ENCODE results near the gene UBE2D2. TPM values are rescaled to one million over a fixed set of nuclear protein-coding genes. Genes with fewer than 3 reads are reported as not detected.

UBE2D2 gene
- total and polyA plus RNA-seq, 10 of the 15 experiments (the other 5 are each of a cell fraction or from before 2014, with no cell fraction given) = 58.6 to 245 (median 128) TPM

- ChIA-PET POLR2A (interaction anchor here (0.5 to 4.8 kb wide), 25 partner anchors 9 to 478 kb away, joined by 3 to 43 read pairs (median 4); partner anchors contain the start of genes DNAJC18 and SPATA24), CTCF (interaction anchor here (0.7 to 4.8 kb wide), 23 partner anchors 9 to 285 kb away, joined by 3 to 53 read pairs (median 5); no protein-coding TSS in a partner anchor), SMC1A (ENCODE audit: uncharacterized antibody, unreplicated experiment) (interaction anchor here (0.6 to 5.5 kb wide), 30 partner anchors 8 to 203 kb away, joined by 3 to 65 read pairs (median 4); no protein-coding TSS in a partner anchor), RAD21 (ENCODE audit: unreplicated experiment) (interaction anchor here (0.7 to 7.2 kb wide), 20 partner anchors 8 to 479 kb away, joined by 3 to 49 read pairs (median 5); partner anchors contain the start of gene CXXC5)
- peak overlapping the region; percentile 75 for H3K4me3 ChIP-seq
- ATAC-seq (no peak), FAIRE-seq (no peak), DNase-seq (ENCODE audit: low read depth, low spot score) (no peak)
- in situ Hi-C loops (cut with MboI) (no loop called here), intact Hi-C loops (cut with micrococcal nuclease; ENCODE audit: unreplicated experiment) (loop anchor here (2.0 to 5.0 kb wide), 2 partner anchors 44 to 141 kb away; no protein-coding TSS in a partner anchor)
- H3K4me1 ChIP-seq (ENCODE audit: control insufficient read depth, insufficient read depth, low read length) = peaks cover 25% of the 10 kb centered on the region
- H3K4me2 ChIP-seq (ENCODE audit: control insufficient read depth, insufficient read depth) = peak overlapping the region; percentile 93
- BruUV-seq (replicated peaks) = no TSS peak
- H4K20me1 ChIP-seq (ENCODE audit: control insufficient read depth, insufficient read depth) = no peaks in the 10 kb centered on the region
- TF ChIP-seq HDAC6 (IDR thresholded peaks at IDR 0.05; ENCODE audit: unreplicated experiment) = no peak
- no peak for TF ChIP-seq ZNF207 (IDR thresholded peaks at IDR 0.05; ENCODE audit: borderline replicate concordance)
- no peak for TF ChIP-seq BCL3 (IDR thresholded peaks at IDR 0.05; ENCODE audit: borderline replicate concordance, insufficient read depth, low read depth, low read length, poor library complexity, severe bottlenecking)
- no peak for TF ChIP-seq SRF (IDR thresholded peaks at IDR 0.05; ENCODE audit: low read depth in 2 of 2, low read length in 2 of 2)
- no peak for TF ChIP-seq MTA3 (IDR thresholded peaks at IDR 0.05; ENCODE audit: borderline replicate concordance, low read length)
- TF ChIP-seq EED (IDR thresholded peaks at IDR 0.05; ENCODE audit: low read depth) = no peak
- no peak for TF ChIP-seq NBN (IDR thresholded peaks at IDR 0.05)
- TF ChIP-seq SKIL (IDR thresholded peaks at IDR 0.05; ENCODE audit: low read depth, poor library complexity, severe bottlenecking) = no peak
- TF ChIP-seq RCOR1 (conservative IDR thresholded peaks at IDR 0.05; ENCODE audit: low read depth, low read length) = no peak
- no peak for TF ChIP-seq BRCA1 (IDR thresholded peaks at IDR 0.05; ENCODE audit: low read depth, low read length)
- TF ChIP-seq TARDBP (IDR thresholded peaks at IDR 0.05; ENCODE audit: borderline replicate concordance) = no peak
- TF ChIP-seq ATF3 (IDR thresholded peaks at IDR 0.05; ENCODE audit: borderline replicate concordance, extremely low read depth, low read depth, low read length) = no peak
- no peak for TF ChIP-seq RFX5 (IDR thresholded peaks at IDR 0.05; ENCODE audit: low read depth, low read length)
- TF ChIP-seq MEF2A (IDR thresholded peaks at IDR 0.05; ENCODE audit: insufficient read depth, low read depth, low read length) = no peak
- H3K27ac ChIP-seq (ENCODE audit: control insufficient read depth, insufficient read depth) = peak overlapping the region; percentile 69
- under 1% methylated on average over 5 of the region's 5 CpGs for WGBS (ENCODE audit: insufficient coverage, insufficient replicate concordance, low lambda C conversion rate, missing lambda C conversion rate)
- peaks cover 0 to 2% of the 10 kb centered on the region in 2 experiments; a peak in 1 of 4 replicates for H3K36me3 ChIP-seq (ENCODE audit: control insufficient read depth in 2 of 2, insufficient read depth in 2 of 2, low read length in 1 of 2)
- peak overlapping the region; percentile 79 for H3K9ac ChIP-seq (ENCODE audit: control insufficient read depth, insufficient read depth, low read length)
- no peaks in the 10 kb centered on the region for H3K27me3 ChIP-seq (replicated peaks in 1 of 2; ENCODE audit: control insufficient read depth in 2 of 2, insufficient read depth in 2 of 2, low read length in 1 of 2)
- H3K9me3 ChIP-seq (replicated peaks; ENCODE audit: control insufficient read depth, insufficient read depth, low read length) = no peaks in the 10 kb centered on the region
- peaks cover 70% of the 10 kb centered on the region for H3K79me2 ChIP-seq (ENCODE audit: control insufficient read depth, insufficient read depth, low read length)
- H2AFZ ChIP-seq (ENCODE audit: control insufficient read depth, low read depth, low read length) = no peak overlapping the region
These were observed 1.7 kb downstream of the UBE2D2 start for GRCh38 chr5:139562847-139563246.
